Thyroid gland (tissue), 4 donors: Measurements from ENCODE around the gene CLASP1.

ENCODE experiments used
- CTCF ChIP-seq, 6 experiments: fragments of 200-600 bp in 3 of 6; fragments of 450-650 bp in 3 of 6; sonication (generic) in 3 of 6; IDR thresholded peaks; one replicate each; pipeline ENCODE4 v1.5.1; 2016 to 2019; ENCODE audit warnings: antibody characterized with exemption in 6 of 6, mild to moderate bottlenecking in 2 of 6, inconsistent platforms in 1 of 6, moderate library complexity in 1 of 6
- POLR2A ChIP-seq, 2 donors: fragments of 450-650 bp; IDR thresholded peaks; one replicate each; pipeline ENCODE4 v1.6.1; 2017; ENCODE audit warnings: antibody characterized with exemption in 2 of 2, mild to moderate bottlenecking in 2 of 2, moderate library complexity in 1 of 2

- TF ChIP-seq CTCF (IDR thresholded peaks at IDR 0.05) (no peak), POLR2A (IDR thresholded peaks at IDR 0.05) (no peak)
Measured at GRCh38 chr2:121326628-121327027, 322.6 kb downstream of the CLASP1 start.
